HCT116 (cell line): ENCODE data around the gene MPP4. TPM values are rescaled to one million over a fixed set of nuclear protein-coding genes. Genes with fewer than 3 reads are reported as not detected.

ENCODE experiments used
- ATAC-seq: fragments of 200-7000 bp; cut with Tn5 transposase; 2 replicates; pipeline ENCODE4 v1.9.1; 2020; ENCODE audit warnings: mild to moderate bottlenecking, moderate library complexity
- BruUV-seq: library from RNA; stranded (reverse); fragments of 400-500 nt; replicated peaks from 2 replicates; lab custom pipeline; 2021; lab: Mats Ljungman, UMichigan
- CTCF ChIA-PET: fragments of 300-600 bp; sonication (Branson Sonifier 250); formaldehyde crosslinking; loops from one replicate; lab custom pipeline; 2021; ENCODE audit warnings: antibody characterized with exemption; lab: Charles Lee
- POLR2A ChIA-PET: fragments of 300-600, 350-600 bp; sonication (Branson Sonifier 250); formaldehyde crosslinking; loops from one replicate; lab custom pipeline; 2021; ENCODE audit warnings: antibody characterized with exemption; lab: Charles Lee
- RAD21 ChIA-PET, 2 experiments: fragments of 300-600 bp; sonication (Branson Sonifier 250); formaldehyde crosslinking; loops; one replicate each; lab custom pipeline; 2023; ENCODE audit warnings: low total read pairs in 2 of 2; ENCODE audit not compliant: uncharacterized antibody in 2 of 2, unreplicated experiment in 2 of 2, low non-redundant PET in 1 of 2; lab: Charles Lee
- DNase-seq: peaks from one replicate; pipeline ENCODE4 v3.0.0-alpha.2; 2010; ENCODE audit warnings: low read depth, low spot score
- H2AFZ ChIP-seq: fragments of 200-600 bp; shearing (Covaris generic), sonication (generic); 2 replicates; pipeline ENCODE4 v1.6.1; 2017; ENCODE audit warnings: low read depth, mixed run types, mixed read lengths, antibody characterized with exemption, low read length; ENCODE audit not compliant: poor library complexity, severe bottlenecking
- H3K27ac ChIP-seq: 2 replicates; pipeline ENCODE4 v1.5.1; 2012; ENCODE audit warnings: low read depth, low read length
- H3K27me3 ChIP-seq: fragments of 200-600 bp; sonication (generic); 2 replicates; pipeline ENCODE4 v1.6.1; 2016; ENCODE audit warnings: mixed run types, low read length, mixed read lengths; ENCODE audit not compliant: insufficient read depth
- H3K36me3 ChIP-seq, 2 experiments: fragments of 200-500 bp in 1 of 2; fragments of 200-600 bp in 1 of 2; sonication (Bioruptor generic) in 1 of 2; sonication (generic) in 1 of 2; 2 replicates each; pipeline versions ENCODE4 v1.5.1 to v1.6.1; 2014 to 2016; ENCODE audit warnings: low read length in 2 of 2, inconsistent platforms in 1 of 2, mixed read lengths in 1 of 2, mixed run types in 1 of 2; ENCODE audit not compliant: insufficient read depth in 2 of 2, control insufficient read depth in 1 of 2
- H3K4me1 ChIP-seq, 2 experiments: fragments of 200-600 bp in 1 of 2; sonication (generic) in 1 of 2; 2 replicates each; pipeline versions ENCODE4 v1.5.1 to v1.6.1; 2012 to 2017; ENCODE audit warnings: low read length in 2 of 2, inconsistent platforms in 1 of 2, mild to moderate bottlenecking in 1 of 2, mixed read lengths in 1 of 2, mixed run types in 1 of 2, moderate library complexity in 1 of 2; ENCODE audit not compliant: insufficient read depth in 2 of 2, control insufficient read depth in 1 of 2
- H3K4me2 ChIP-seq: fragments of 200-600 bp; sonication (generic); 2 replicates; pipeline ENCODE4 v1.6.1; 2017; ENCODE audit warnings: mixed run types, low read length, mixed read lengths
- H3K4me3 ChIP-seq, 2 experiments: fragments of 200-600 bp in 1 of 2; sonication (generic) in 1 of 2; replicated peaks in 1 of 2; 2 replicates each; pipeline ENCODE4 v1.5.1; 2011 to 2016; ENCODE audit warnings: low read length in 2 of 2, control low read depth in 1 of 2, low read depth in 1 of 2, mild to moderate bottlenecking in 1 of 2, mixed read lengths in 1 of 2, mixed run types in 1 of 2
- H3K79me2 ChIP-seq: fragments of 200-600 bp; sonication (generic); 2 replicates; pipeline ENCODE4 v1.6.1; 2017; ENCODE audit warnings: mild to moderate bottlenecking, mixed run types, low read length, moderate library complexity, mixed read lengths; ENCODE audit not compliant: insufficient read depth
- H3K9ac ChIP-seq: fragments of 200-600 bp; sonication (generic); 2 replicates; pipeline ENCODE4 v1.6.1; 2016; ENCODE audit warnings: low read length, mixed read lengths
- H3K9me2 ChIP-seq: fragments of 200-600 bp; sonication (generic), shearing (Covaris generic); 2 replicates; pipeline ENCODE4 v1.6.1; 2017; ENCODE audit warnings: mixed run types, mild to moderate bottlenecking, moderate library complexity; ENCODE audit not compliant: insufficient read depth
- H3K9me3 ChIP-seq, 2 experiments: fragments of 200-500 bp in 1 of 2; fragments of 200-600 bp in 1 of 2; sonication (Bioruptor generic) in 1 of 2; sonication (generic) in 1 of 2; 2 replicates each; pipeline ENCODE4 v1.6.1; 2014 to 2017; ENCODE audit warnings: low read length in 2 of 2, mixed read lengths in 2 of 2, inconsistent platforms in 1 of 2, low read depth in 1 of 2, mild to moderate bottlenecking in 1 of 2, mixed run types in 1 of 2, moderate library complexity in 1 of 2; ENCODE audit not compliant: control insufficient read depth in 1 of 2, insufficient read depth in 1 of 2
- H4K20me1 ChIP-seq: fragments of 200-600 bp; sonication (generic), shearing (Covaris generic); 2 replicates; pipeline ENCODE4 v1.6.1; 2017; ENCODE audit warnings: mixed run types, mild to moderate bottlenecking, moderate library complexity; ENCODE audit not compliant: insufficient read depth
- CBX3 ChIP-seq: IDR thresholded peaks from 2 replicates; pipeline ENCODE4 v1.6.1; 2012; ENCODE audit warnings: low read depth
- EGR1 ChIP-seq: IDR thresholded peaks from 2 replicates; pipeline ENCODE4 v1.6.1; 2012; ENCODE audit warnings: low read depth
- ELF1 ChIP-seq: IDR thresholded peaks from 2 replicates; pipeline ENCODE4 v1.6.1; 2012; ENCODE audit warnings: low read depth, borderline replicate concordance
- EZH2phosphoT487 ChIP-seq: fragments of 200-600 bp; IDR thresholded peaks from 2 replicates; pipeline ENCODE4 v1.6.1; 2018; ENCODE audit warnings: antibody characterized with exemption, borderline replicate concordance
- FOSL1 ChIP-seq: IDR thresholded peaks from 2 replicates; pipeline ENCODE4 v1.6.1; 2012; ENCODE audit warnings: low read depth
- JUND ChIP-seq: IDR thresholded peaks from 2 replicates; pipeline ENCODE4 v1.6.1; 2012
- POLR2A ChIP-seq: IDR thresholded peaks from 2 replicates; pipeline ENCODE4 v1.7.0; 2011; ENCODE audit warnings: borderline replicate concordance; ENCODE audit not compliant: insufficient read depth, insufficient read length; ENCODE audit errors: extremely low read depth
- POLR2AphosphoS5 ChIP-seq: IDR thresholded peaks from 2 replicates; pipeline ENCODE4 v1.6.1; 2011; ENCODE audit warnings: mild to moderate bottlenecking, low read depth, low read length, moderate library complexity
- RAD21 ChIP-seq: IDR thresholded peaks from 2 replicates; pipeline ENCODE4 v1.6.1; 2012; ENCODE audit warnings: low read depth, mild to moderate bottlenecking
- SIN3A ChIP-seq: IDR thresholded peaks from 2 replicates; pipeline ENCODE4 v1.6.1; 2012; ENCODE audit warnings: low read depth
- SP1 ChIP-seq: IDR thresholded peaks from 2 replicates; pipeline ENCODE4 v1.6.1; 2012; ENCODE audit warnings: low read depth
- SRF ChIP-seq: IDR thresholded peaks from 2 replicates; pipeline ENCODE4 v1.6.1; 2012; ENCODE audit warnings: low read depth
- TCF7L2 ChIP-seq: IDR thresholded peaks from 2 replicates; pipeline ENCODE4 v1.7.0; 2011; ENCODE audit warnings: borderline replicate concordance, inconsistent platforms; ENCODE audit not compliant: insufficient read depth, insufficient read length; ENCODE audit errors: extremely low read depth
- ZNF274 ChIP-seq: fragments of 200-500 bp; sonication (Bioruptor generic); IDR thresholded peaks from 2 replicates; pipeline ENCODE4 v1.6.1; 2014; ENCODE audit warnings: mild to moderate bottlenecking, low read depth, low read length, inconsistent platforms
- intact Hi-C: fragments of 100-400 bp; cut with micrococcal nuclease; formaldehyde crosslinking; loops from 2 replicates; pipeline ENCODE4 v1.10.0; 2022
- total RNA-seq: library from RNA; stranded (reverse); gene quantifications from one replicate; pipeline ENCODE4 v1.2.1, GENCODE V29; 2021; ENCODE audit not compliant: unreplicated experiment
- TF ChIP-seq, protein P1 (sequence below): IDR thresholded peaks from 2 replicates; pipeline ENCODE4 v1.6.1; 2012
- TF ChIP-seq, protein P2 (sequence below): IDR thresholded peaks from 2 replicates; pipeline ENCODE4 v1.6.1; 2011; ENCODE audit warnings: mild to moderate bottlenecking, low read length, moderate library complexity; ENCODE audit not compliant: insufficient replicate concordance; ENCODE audit errors: extremely low read depth
- TF ChIP-seq, protein P3 (sequence below): IDR thresholded peaks from 2 replicates; pipeline ENCODE4 v1.6.1; 2012; ENCODE audit warnings: low read depth
- TF ChIP-seq, protein P4 (sequence below): IDR thresholded peaks from 2 replicates; pipeline ENCODE4 v1.6.1; 2012

MPP4 gene
- total RNA-seq, 1 experiment from 2014 or later, result 0.32 TPM

DNA sequence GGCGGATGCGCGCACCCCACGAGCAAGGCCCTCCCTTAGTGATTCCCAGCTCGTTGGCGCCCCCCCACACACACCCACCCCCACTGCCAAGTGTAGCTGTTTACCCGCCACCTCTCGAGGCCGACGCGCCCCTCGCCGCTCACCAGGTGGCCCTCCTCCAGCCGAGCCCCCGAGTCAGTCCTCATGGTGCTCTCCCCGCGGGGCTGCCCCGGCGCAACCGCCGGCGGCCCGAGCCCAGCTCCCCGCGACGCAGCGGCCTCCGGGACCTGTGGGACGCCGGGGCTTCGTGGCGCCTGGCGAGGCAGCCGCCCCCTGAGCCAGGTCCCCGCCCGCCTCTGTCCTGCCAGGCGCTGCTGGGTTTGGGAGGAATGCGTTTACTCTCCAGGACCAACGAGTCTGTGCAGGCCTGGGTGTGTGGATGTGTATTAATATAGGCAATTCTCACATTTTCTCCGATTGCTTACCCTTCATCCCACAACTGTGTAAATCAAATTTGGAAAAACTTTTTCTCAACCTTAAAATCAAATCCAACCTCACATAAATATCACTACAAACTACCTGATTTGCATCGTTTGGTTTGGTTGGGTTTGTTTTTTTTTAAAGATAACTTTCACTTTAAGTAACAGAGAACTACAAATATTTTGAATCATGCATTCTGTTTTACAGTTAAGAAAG lies 55.1 kb downstream of the MPP4 start, which contains the start of gene TMEM237 (continued):
- no peak for TF ChIP-seq EZH2phosphoT487
- TF ChIP-seq ELF1, result no peak
- TF ChIP-seq, protein P1, sequence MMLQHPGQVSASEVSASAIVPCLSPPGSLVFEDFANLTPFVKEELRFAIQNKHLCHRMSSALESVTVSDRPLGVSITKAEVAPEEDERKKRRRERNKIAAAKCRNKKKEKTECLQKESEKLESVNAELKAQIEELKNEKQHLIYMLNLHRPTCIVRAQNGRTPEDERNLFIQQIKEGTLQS, result no peak
- TF ChIP-seq ZNF274, result no peak

DNA sequence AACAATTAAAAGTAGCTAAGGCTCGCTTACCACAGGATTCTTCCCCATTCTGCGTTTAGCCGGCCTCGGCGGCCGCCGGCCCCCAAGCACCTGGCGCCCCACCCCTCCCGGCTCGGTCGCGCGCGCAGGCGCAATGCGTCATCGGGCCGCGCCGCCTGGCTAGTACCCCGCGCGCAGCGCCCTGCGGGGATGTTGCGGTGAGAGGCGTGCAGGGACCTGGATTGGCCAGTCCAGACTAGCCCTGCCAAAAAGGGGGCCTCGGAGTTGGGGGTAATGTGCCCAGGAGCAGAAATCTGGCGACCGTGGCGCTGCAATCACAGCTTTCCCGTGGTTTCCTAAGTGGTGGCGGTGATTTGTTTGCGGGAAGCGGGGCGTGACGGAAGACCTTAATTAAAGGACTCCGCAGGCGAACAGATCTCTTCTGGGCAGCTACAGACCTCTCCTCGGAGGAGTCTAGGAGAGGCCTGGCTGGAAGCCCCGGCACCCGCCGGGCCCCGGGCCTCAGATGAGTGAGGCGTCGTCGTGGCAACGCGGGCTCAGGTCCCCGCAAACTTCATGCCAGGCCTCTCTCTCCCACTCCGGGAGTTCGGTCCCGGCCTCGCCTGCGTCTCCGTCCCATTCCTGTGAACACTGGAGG lies 55.7 kb downstream of the MPP4 start:
- peak overlapping the region; percentile 28 for H2AFZ ChIP-seq
- ChIA-PET RAD21 (interaction anchor here in 1 of 2 experiments (0.6 kb wide), 1 partner anchor 70 kb away, joined by 7 read pairs; no protein-coding TSS in a partner anchor), CTCF (interaction anchor here (1.3 kb wide), 1 partner anchor 410 kb away, joined by 5 read pairs; no protein-coding TSS in a partner anchor), POLR2A (interaction anchor here (0.6 kb wide), 2 partner anchors 164 to 728 kb away, joined by 3 to 8 read pairs; no protein-coding TSS in a partner anchor)
- intact Hi-C loops, result loop anchor here (5.0 to 10.0 kb wide), 2 partner anchors 188 to 410 kb away; partner anchors contain the start of genes STRADB and TRAK2
- peak; percentile 64 for DNase-seq
- H4K20me1 ChIP-seq, result no peaks in the 10 kb centered on the region
- H3K4me2 ChIP-seq, result peak overlapping the region; percentile 78
- BruUV-seq, result TSS peak; percentile 84
- peaks cover 5% of the 10 kb centered on the region; the same call in 1 of the 2 replicates for H3K79me2 ChIP-seq
- H3K9ac ChIP-seq, result peak overlapping the region; percentile 84
- H3K4me1 ChIP-seq, result peaks cover 4 to 13% of the 10 kb centered on the region in 2 experiments
- peak; percentile 90 for ATAC-seq
- no peaks in the 10 kb centered on the region for H3K27me3 ChIP-seq
- peak overlapping the region; percentile 64 for H3K27ac ChIP-seq
- H3K9me3 ChIP-seq, result no peaks in the 10 kb centered on the region
- H3K9me2 ChIP-seq, result no peaks in the 10 kb centered on the region
- H3K4me3 ChIP-seq, result peak overlapping the region; percentile 71 to 90
- H3K36me3 ChIP-seq, result peaks cover 0 to 2% of the 10 kb centered on the region in 2 experiments; a peak in 1 of 4 replicates
- TF ChIP-seq CBX3 (no peak; the same call in 1 of the 2 replicates), RAD21 (no peak), TCF7L2 (no peak), POLR2A (peak; percentile 79), ZNF274 (no peak), JUND (no peak), SIN3A (peak; percentile 84; the same call in 1 of the 2 replicates), ELF1 (no peak), POLR2AphosphoS5 (peak; percentile 88), EGR1 (no peak), SRF (peak; percentile 92), SP1 (peak; percentile 30; the same call in 1 of the 2 replicates), FOSL1 (no peak)
- TF ChIP-seq, protein P2, sequence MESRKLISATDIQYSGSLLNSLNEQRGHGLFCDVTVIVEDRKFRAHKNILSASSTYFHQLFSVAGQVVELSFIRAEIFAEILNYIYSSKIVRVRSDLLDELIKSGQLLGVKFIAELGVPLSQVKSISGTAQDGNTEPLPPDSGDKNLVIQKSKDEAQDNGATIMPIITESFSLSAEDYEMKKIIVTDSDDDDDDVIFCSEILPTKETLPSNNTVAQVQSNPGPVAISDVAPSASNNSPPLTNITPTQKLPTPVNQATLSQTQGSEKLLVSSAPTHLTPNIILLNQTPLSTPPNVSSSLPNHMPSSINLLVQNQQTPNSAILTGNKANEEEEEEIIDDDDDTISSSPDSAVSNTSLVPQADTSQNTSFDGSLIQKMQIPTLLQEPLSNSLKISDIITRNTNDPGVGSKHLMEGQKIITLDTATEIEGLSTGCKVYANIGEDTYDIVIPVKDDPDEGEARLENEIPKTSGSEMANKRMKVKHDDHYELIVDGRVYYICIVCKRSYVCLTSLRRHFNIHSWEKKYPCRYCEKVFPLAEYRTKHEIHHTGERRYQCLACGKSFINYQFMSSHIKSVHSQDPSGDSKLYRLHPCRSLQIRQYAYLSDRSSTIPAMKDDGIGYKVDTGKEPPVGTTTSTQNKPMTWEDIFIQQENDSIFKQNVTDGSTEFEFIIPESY, result peak; percentile 30
- TF ChIP-seq, protein P3, sequence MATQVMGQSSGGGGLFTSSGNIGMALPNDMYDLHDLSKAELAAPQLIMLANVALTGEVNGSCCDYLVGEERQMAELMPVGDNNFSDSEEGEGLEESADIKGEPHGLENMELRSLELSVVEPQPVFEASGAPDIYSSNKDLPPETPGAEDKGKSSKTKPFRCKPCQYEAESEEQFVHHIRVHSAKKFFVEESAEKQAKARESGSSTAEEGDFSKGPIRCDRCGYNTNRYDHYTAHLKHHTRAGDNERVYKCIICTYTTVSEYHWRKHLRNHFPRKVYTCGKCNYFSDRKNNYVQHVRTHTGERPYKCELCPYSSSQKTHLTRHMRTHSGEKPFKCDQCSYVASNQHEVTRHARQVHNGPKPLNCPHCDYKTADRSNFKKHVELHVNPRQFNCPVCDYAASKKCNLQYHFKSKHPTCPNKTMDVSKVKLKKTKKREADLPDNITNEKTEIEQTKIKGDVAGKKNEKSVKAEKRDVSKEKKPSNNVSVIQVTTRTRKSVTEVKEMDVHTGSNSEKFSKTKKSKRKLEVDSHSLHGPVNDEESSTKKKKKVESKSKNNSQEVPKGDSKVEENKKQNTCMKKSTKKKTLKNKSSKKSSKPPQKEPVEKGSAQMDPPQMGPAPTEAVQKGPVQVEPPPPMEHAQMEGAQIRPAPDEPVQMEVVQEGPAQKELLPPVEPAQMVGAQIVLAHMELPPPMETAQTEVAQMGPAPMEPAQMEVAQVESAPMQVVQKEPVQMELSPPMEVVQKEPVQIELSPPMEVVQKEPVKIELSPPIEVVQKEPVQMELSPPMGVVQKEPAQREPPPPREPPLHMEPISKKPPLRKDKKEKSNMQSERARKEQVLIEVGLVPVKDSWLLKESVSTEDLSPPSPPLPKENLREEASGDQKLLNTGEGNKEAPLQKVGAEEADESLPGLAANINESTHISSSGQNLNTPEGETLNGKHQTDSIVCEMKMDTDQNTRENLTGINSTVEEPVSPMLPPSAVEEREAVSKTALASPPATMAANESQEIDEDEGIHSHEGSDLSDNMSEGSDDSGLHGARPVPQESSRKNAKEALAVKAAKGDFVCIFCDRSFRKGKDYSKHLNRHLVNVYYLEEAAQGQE, result no peak
- TF ChIP-seq, protein P4, sequence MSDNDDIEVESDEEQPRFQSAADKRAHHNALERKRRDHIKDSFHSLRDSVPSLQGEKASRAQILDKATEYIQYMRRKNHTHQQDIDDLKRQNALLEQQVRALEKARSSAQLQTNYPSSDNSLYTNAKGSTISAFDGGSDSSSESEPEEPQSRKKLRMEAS, result peak; percentile 57; the same call in 1 of the 2 replicates
